HG03460 (cell line): ENCODE results near the gene SENP5.
"Not testable (repeated sequence)": the region's sequence is repeated elsewhere in the genome, so short reads cannot be mapped to it uniquely, and the experiment has no call there.

Experiments
- ATAC-seq: cut with Tn5 transposase; IDR thresholded peaks from one replicate; pipeline ENCODE4 v1.9.1; 2021; ENCODE audit not compliant: unreplicated experiment

Gene SENP5

DNA sequence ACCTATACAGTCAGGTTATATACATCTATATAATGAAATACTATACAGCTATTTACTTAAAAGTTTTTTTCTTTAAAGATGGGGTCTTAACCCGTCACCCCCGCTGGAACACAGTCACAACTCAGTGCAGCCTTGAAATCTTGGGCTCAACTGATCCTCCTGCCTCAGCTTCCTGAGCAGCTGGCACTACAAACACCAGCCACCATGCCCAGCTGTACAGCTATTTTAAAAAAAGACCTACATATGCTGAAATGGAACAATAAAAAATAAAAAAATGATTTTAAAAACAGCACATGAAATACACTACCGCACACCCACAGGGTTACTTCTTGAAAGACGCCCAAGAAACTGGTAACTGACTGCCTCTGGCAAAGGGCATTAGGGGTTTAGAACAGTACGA lies 70.9 kb downstream of the SENP5 start:
- no peak for ATAC-seq

DNA sequence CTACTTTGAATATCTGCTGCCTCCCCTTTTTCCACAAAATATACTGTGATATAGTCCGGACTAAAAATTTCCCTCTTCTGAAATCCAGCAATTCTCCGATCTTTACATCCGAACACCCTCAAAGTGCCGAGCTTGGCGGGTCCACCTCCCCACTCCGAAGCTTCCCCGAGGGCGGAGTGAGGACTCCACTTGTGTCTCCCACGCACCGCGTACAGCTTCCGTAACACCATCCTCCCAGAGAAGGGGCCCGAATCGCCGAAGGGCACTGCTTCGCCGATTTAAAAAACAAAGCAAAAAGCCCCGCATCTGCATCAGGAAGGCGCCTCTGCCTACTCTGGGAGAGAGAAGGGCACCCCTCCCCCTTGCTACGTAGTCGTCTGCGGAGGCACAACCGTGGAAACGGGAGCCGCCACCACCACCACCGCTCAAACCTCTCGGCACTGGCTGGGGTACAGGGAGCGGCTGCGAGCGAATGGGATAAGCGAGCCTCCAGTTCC lies 74.1 kb downstream of the SENP5 start:
- ATAC-seq, result peak; percentile 19

- ATAC-seq, result peak; percentile 89
Measured at GRCh38 chr3:196942226-196942914, 74.7 kb downstream of the SENP5 start, which contains the start of gene NCBP2. Gene NCBP2, minus strand, starts transcription at chr3:196942528. Its CDS starts 25 bp downstream, at chr3:196942503.

- ATAC-seq, result peak; percentile 22
Measured at GRCh38 chr3:196942915-196943277, 75.2 kb downstream of the SENP5 start.

DNA sequence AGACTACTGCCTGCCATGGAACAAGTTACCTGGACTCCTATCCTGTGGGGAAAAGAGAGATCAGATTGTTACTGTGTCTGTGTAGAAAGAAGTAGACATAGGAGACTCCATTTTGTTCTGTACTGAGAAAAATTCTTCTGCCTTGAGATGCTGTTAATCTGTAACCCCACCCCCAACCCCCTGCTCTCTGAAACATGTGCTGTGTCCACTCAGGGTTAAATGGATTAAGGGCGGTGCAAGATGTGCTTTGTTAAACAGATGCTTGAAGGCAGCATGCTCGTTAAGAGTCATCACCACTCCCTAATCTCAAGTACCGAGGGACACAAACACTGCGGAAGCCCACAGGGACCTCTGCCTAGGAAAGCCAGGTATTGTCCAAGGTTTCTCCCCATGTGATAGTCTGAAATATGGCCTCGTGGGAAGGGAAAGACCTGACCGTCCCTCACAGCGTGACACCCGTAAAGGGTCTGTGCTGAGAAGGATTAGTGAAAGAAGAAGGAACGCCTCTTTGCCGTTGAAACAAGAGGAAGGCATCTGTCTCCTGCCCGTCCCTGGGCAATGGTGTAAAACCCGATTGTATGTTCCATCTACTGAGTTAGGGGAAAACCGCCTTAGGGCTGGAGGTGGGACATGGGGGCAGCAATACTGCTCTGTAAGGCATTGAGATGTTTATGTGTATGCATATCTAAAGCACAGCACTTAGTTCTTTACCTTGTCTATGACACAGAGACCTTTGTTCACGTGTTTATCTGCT lies 76.5 kb downstream of the SENP5 start:
- not testable (repeated sequence) for ATAC-seq

DNA sequence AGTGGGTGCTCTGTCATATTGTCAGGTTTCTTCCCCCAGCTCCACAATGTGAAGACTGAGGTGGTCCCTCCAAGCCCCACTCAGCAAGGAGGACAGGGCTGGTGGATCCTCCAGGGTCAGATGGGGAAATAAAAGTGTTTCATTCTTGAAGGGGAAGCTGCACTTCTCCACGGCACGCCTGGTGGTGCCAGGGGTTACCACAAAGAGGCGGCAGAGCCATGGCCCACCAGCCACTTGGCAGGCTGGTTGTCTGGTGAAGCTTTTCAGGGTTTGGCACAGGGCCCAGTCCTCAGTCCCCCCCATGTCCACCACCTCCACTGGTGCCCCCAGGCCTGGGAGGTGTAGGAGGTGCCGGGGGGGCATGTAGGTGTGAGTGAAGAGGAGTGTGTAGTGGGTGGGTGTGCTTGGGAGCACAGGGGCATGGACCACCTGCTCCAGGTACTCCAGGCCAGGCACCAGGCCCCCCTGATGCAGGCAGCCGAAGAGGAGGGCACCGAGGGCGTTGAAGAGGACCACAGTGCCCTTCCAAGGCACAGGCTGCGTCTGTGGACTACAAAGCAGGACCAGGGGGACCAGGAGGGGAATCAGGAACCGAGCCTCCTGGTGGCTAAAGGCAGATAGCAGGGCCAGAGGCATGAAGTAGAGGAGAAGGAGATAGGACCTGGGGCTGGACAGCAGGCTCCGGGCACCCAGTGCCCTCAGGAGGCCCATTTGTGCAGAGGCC lies 79.6 kb downstream of the SENP5 start:
- no peak for ATAC-seq

DNA sequence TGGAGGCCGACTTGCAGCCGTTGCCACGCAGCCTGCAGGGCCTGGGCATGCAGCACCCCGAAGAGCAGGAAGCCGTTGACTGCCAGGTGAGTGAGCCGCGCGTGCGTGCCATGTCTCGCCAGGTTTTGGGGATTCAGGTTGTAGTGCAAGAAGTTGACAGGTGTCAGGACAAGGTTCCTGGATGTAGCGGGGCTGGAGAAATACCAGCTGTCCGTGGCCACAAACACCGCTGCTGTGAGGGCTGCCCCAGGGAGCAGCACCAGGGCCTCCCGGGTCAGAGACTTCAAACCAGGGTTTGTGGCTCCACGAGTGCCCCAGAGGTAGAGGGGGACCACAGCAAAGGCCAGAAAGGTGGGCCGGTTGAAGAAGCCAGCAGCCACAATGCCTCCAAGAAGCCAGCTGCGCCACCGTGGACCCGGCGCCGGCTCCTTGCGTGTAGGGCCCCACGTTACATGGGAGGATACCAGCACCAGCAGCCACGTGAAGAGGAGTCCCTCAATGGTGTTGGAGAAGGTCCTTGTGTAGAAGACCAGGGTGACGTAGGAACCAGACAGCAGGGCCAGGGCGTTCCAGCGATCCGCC lies 80.2 kb downstream of the SENP5 start:
- no peak for ATAC-seq

- no peak for ATAC-seq
Measured at GRCh38 chr3:196948442-196949284, 80.9 kb downstream of the SENP5 start.

- no peak for ATAC-seq
Measured at GRCh38 chr3:196949285-196949619, 81.5 kb downstream of the SENP5 start.

DNA sequence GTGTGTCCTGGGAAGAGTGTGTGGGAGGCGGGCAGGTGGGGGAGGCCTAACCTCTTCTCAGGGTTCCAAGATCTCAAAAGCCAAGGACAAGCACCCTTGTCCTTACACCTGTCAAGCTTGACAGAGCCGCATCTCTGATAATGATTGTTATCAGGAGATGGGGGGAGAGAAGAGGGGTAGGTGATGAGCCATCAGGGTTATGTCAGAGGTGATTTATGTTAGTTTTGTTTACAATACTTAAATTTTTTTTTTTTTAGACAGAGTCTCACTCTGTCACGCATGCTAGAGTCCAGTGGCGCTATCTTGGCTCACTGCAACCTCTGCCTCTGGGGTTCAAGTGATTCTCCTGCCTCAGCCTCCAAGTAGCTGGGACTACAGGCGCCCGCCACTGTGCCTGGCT lies 82.0 kb downstream of the SENP5 start:
- no peak for ATAC-seq

DNA sequence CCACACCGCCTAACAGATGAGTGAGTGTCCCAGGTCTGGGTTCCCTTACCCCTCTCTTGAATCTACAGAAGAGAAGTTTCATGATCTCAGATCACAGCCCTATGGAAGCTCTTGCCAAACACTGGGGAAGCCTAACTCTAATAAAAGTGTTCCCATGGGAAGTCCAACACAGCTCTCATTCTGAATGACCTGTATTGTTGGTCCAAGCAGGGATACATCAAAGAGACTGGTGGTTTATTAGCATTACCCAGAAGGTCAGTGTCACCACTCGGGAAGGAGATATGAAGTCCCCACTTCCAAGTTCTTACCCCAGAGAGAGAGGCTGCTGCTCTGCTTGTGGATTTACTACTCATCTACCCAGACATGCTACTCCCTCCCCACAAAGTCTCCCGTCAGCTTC lies 83.7 kb downstream of the SENP5 start:
- ATAC-seq, result no peak

DNA sequence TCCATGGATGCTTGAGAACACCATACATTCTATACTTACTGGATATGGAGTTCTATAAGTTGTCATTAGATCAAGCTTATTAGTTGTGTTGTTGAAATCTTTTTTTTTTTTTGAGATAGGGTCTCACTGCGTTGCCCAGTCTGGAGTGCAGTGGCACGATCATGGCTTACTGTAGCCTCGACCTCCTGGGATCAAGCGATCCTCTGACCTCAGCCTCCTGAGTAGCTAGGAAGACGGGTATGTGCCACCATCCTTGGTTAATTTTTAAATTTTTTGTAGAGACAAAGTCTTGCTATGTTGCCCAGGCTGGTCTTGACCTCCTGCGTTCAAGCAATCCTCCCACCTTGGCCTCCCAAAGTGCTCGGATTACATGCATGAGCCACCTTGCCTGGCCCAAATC lies 87.1 kb downstream of the SENP5 start:
- ATAC-seq, result no peak

GRCh38 chr3:196962108-196962929 lies 94.6 kb downstream of the SENP5 start:
- ATAC-seq, result no peak

- ATAC-seq, result no peak
Measured at GRCh38 chr3:196962930-196963630, 95.4 kb downstream of the SENP5 start.

DNA sequence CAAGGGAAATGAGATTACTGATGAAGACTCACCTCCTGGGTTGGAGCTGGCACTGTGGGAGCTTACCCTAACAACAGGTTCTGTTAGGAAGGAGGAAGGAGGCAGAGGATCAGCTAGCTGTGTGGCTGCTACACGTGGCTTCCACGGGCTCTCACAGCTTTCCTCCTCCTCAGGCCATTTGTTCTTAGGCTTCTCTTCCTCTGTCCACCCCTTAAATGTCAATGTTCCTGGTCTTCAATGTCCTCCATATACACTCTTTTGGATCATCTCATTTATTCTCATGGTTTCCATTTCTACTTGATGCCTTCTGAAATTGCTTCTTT lies 95.9 kb downstream of the SENP5 start:
- no peak for ATAC-seq

DNA sequence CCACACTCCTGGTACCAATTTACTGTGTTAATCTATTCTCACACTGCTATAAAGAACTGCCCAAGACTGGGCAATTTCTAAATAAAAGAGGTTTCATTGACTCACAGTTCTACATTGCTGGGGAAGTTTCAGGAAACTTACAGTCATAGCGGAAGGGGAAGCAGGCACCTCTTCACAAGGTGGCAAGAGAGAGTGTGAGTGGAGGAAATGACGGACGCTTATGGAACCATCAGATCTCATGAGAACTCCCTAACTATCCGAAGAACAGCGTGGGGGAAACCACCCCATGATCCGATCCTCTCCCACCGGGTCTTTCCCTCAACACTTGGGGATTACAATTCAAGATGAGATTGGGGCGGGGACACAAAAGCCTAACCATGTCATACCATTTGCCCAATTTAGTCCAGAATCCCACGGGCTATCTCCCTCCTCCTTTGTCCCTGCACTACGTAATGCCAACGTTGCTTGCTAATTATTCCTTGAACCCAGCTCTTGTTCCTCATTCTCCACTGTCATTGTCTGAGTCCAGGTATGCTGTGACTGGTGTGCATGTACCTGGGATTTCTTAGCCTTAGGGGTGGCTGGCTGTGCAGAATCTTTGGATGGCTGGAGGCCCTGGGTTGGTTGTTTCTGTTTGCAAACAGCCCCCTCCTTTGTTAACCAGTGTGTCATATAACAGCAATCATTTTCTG lies 97.5 kb downstream of the SENP5 start:
- no peak for ATAC-seq

DNA sequence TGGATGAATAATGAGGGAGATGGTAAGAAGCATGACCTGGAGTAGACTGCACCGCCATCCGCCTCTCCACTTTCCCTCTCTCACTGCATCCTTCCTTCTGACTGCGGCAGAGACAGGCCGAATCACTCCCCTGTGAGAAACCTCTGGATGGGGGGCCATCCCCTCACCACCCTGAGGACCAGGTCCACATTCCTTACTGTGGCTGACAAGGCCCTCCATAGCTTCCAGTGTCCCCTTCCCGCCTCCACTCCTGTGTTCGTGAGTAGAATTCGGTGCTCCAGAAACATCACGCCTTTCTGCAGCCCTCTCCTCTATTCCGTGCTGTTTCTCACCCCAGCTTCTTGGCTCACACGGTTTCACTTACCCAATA lies 98.1 kb downstream of the SENP5 start:
- ATAC-seq, result no peak

GRCh38 chr3:196966526-196967401 lies 99.0 kb downstream of the SENP5 start:
- no peak for ATAC-seq
